ENCODE data around the gene TMEM18.

The TMEM18 gene

DNA sequence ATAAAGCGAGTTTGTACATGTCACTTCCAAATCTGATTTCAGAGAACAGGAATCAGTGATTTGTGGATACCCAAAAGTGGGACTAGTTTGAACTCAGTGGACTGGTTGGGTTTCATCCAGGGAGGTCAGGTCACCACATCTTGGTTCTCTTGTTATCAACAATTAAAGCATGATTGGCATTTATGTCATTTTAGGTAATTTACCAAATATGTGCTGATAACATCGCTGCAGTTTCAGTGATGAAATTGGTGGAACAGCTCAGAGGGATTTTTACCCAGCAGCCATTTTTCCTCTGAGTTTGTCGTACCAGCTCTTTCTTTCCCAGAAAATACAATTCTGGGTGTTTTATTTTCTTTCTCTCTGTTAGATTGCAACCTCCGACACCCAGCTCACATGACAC lies 33.4 kb downstream of the TMEM18 start:
- DNase-seq (ENCODE audit: low read depth, low spot score): no peak
- Histone ChIP-seq H3K4me1 (ENCODE audit: control insufficient read depth, insufficient read depth, low read length) (no peaks in the 10 kb centered on the region), H3K36me3 (ENCODE audit: control insufficient read depth, insufficient read depth, low read length) (no peaks in the 10 kb centered on the region), H3K27ac (ENCODE audit: low read length) (no peak overlapping the region), H3K27me3 (ENCODE audit: control insufficient read depth, insufficient read depth, low read length) (no peaks in the 10 kb centered on the region), H3K4me3 (ENCODE audit: low read length) (no peak overlapping the region), H3K9me3 (ENCODE audit: control insufficient read depth, insufficient read depth, low read length) (no peaks in the 10 kb centered on the region)
- WGBS (ENCODE audit: insufficient coverage, insufficient read length): no CpG with 5 or more reads among the region's 4 CpGs

DNA sequence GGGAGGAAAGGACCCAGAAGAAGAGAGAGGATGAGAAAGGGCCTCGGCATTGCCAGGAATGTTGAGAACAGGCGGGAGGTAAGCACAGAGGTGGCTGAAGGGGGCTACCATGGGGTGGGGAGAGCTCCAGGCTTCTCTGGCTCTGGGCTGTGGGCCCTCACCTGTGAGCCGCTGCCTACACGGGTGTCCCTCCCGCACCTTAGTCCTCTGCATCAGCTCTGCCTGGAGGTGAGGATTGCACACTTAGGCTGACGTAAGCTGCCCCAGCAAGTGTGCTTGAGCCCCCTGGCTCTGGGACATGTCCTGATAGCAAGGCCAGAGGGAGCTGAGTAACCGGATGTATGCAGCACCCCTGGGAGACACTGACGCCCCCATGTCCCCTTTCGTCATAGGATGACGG lies 33.9 kb downstream of the TMEM18 start:
- Histone ChIP-seq H3K36me3 (ENCODE audit: control insufficient read depth, insufficient read depth, low read length) (no peaks in the 10 kb centered on the region), H3K27me3 (ENCODE audit: control insufficient read depth, insufficient read depth, low read length) (no peaks in the 10 kb centered on the region), H3K27ac (ENCODE audit: low read length) (no peak overlapping the region), H3K4me3 (ENCODE audit: low read length) (no peak overlapping the region), H3K4me1 (ENCODE audit: control insufficient read depth, insufficient read depth, low read length) (no peaks in the 10 kb centered on the region), H3K9me3 (ENCODE audit: control insufficient read depth, insufficient read depth, low read length) (no peaks in the 10 kb centered on the region)
- DNase-seq (ENCODE audit: low read depth, low spot score): no peak
- no CpG with 5 or more reads among the region's 10 CpGs for WGBS (ENCODE audit: insufficient coverage, insufficient read length)

DNA sequence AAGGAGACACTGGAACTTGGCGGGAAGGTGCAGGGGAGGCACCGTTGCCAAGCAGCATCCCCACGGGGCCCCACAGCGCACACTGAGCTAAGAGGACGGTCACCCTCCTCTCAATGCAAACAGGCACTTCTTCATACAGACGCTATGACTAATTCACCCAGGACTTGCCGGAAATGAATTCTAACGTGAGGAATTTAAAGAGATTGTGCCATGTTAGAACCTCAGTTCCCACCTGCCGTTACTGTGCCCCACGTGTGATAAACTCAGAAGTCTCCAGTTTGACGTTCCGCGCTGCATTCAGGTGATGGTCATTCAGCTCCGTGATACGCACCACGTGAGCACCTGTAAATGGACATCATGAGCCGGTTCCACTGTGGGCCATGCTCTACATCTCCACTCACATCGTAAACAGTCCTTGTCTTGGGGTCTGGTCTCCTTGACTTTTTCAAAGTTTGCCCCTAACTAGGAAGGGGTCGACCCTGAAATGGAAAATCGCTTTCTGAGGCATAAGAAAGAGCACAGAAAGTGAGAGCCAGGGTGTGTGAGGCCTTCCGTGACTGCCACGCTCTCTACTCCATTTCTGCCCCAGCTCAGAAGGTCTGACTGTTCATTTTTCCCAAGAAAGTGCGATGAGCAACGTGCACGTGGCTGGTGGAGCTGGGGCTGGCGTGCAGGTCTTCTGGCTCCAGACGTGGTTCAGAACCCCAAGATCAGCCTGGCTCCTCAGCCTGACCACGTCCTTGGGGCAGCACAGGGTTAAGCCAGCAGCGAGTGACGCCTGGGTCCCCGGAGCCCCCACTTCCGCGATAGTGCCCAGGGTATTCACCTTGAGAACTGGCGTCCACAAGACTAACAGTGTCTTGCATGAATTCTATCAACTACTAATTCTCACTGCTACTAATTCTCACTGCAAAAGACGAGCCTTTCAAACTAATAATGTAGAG lies 35.1 kb downstream of the TMEM18 start:
- Histone ChIP-seq H3K9me3 (ENCODE audit: control insufficient read depth, insufficient read depth, low read length) (no peaks in the 10 kb centered on the region), H3K4me3 (ENCODE audit: low read length) (no peak overlapping the region), H3K4me1 (ENCODE audit: control insufficient read depth, insufficient read depth, low read length) (no peaks in the 10 kb centered on the region), H3K36me3 (ENCODE audit: control insufficient read depth, insufficient read depth, low read length) (no peaks in the 10 kb centered on the region), H3K27me3 (ENCODE audit: control insufficient read depth, insufficient read depth, low read length) (no peaks in the 10 kb centered on the region), H3K27ac (ENCODE audit: low read length) (no peak overlapping the region)
- no peak for DNase-seq (ENCODE audit: low read depth, low spot score)
- WGBS (ENCODE audit: insufficient coverage, insufficient read length): no CpG with 5 or more reads among the region's 35 CpGs

DNA sequence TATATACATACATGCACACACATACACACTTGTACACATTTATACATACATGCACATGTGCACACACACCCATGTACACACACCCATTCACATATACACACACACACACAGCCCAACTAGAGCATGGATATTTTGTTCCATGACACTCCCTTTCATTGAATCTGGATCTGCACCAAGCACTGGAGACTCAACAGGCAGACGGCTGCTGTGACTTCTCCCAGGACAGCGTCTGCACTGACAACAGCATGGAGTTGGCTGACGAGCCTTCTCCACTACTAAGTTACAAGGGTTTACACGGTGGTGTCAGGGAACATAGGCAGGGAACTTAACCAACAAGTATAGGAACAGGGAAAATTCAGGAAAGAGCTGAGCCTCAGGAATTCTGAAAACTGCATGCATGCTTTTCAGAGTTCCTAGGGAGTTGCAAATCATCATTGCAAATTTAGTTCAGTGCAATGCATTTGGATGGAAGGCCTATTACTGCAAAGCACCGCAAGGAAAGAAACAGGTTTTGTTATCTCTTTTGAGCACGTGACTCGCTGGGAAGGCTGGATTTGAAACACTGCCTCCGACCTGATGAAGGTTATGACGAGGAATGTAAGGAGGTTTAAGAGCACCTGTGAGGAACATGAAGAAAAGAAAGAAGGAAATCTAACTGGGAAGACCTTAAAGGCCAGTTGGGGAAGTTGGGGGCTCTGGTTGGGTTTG lies 35.9 kb downstream of the TMEM18 start:
- Histone ChIP-seq H3K27ac (ENCODE audit: low read length) (no peak overlapping the region), H3K4me3 (ENCODE audit: low read length) (no peak overlapping the region), H3K27me3 (ENCODE audit: control insufficient read depth, insufficient read depth, low read length) (no peaks in the 10 kb centered on the region; the same call in 1 of the 2 replicates), H3K4me1 (ENCODE audit: control insufficient read depth, insufficient read depth, low read length) (no peaks in the 10 kb centered on the region), H3K9me3 (ENCODE audit: control insufficient read depth, insufficient read depth, low read length) (no peaks in the 10 kb centered on the region), H3K36me3 (ENCODE audit: control insufficient read depth, insufficient read depth, low read length) (no peaks in the 10 kb centered on the region; the same call in 1 of the 2 replicates)
- WGBS (ENCODE audit: insufficient coverage, insufficient read length): no CpG with 5 or more reads among the region's 9 CpGs
- DNase-seq (ENCODE audit: low read depth, low spot score): no peak

DNA sequence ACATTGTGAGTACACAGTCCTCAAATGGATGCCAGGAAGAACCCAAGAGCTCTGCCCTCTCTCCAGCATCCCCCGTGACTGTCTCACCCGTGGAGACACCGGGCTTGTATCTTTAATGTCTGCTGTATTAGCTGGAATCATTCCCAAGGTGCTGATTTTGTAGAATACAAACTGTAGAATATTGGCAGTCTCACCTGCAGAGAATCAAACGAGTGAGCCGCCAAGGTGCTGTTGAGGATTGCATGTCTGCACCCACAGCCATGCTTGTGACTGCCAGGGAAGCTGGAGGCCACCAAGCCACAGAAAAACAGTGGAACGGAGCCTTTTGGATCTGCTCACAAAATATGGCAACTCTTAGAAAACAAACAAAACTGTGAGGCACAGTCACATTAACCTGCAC lies 37.5 kb downstream of the TMEM18 start:
- DNase-seq (ENCODE audit: low read depth, low spot score): no peak
- Histone ChIP-seq H3K27ac (ENCODE audit: low read length) (no peak overlapping the region), H3K27me3 (ENCODE audit: control insufficient read depth, insufficient read depth, low read length) (no peaks in the 10 kb centered on the region; the same call in 1 of the 2 replicates), H3K4me1 (ENCODE audit: control insufficient read depth, insufficient read depth, low read length) (peaks cover 1% of the 10 kb centered on the region; the same call in 1 of the 2 replicates), H3K36me3 (ENCODE audit: control insufficient read depth, insufficient read depth, low read length) (no peaks in the 10 kb centered on the region; the same call in 1 of the 2 replicates), H3K9me3 (ENCODE audit: control insufficient read depth, insufficient read depth, low read length) (no peaks in the 10 kb centered on the region), H3K4me3 (ENCODE audit: low read length) (no peak overlapping the region)
- WGBS (ENCODE audit: insufficient coverage, insufficient read length): no CpG with 5 or more reads among the region's 6 CpGs

DNA sequence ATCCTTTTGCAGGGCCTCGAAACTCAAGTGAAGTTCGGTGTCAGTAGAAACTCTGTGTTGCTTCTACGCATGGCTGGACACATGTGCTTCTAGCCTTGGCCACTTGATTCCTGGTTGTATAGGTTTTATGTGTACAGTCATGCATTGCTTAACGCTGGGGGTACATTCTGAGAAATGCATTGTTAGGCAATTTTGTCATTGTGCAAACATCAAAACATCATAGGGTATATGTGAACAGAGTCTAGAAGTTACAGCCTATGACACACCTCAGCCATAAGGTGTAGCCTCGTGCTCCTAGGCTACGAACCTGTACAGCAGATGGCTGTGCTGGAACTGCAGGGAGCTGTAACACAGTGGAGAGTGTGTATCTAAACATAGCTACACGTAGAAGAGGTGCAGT lies 39.4 kb downstream of the TMEM18 start:
- WGBS (ENCODE audit: insufficient coverage, insufficient read length): no CpG with 5 or more reads among the region's 7 CpGs
- no peak overlapping the region for H3K4me3 ChIP-seq (ENCODE audit: low read length)

DNA sequence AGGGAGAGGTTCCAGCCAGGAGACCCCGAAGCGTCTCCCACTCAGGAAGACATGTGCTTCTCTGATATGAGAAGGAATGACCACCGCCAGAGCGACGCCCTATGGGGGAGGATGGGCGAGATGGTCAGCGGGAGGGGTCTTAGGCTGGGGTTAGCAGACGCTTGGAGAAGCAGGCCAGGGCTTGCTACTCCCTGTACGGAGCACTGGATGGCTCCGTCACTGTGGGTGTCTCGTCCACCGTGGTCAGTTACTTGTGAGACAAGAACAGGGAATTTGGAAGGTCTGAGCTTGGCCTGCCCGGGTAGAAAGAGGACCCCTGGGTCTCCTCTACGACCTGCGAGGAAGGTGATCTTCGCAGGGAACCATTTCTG lies 39.8 kb downstream of the TMEM18 start:
- no peaks in the 10 kb centered on the region for H3K9me3 ChIP-seq (ENCODE audit: control insufficient read depth, insufficient read depth, low read length)
- no peaks in the 10 kb centered on the region; the same call in 1 of the 2 replicates for H3K27me3 ChIP-seq (ENCODE audit: control insufficient read depth, insufficient read depth, low read length)
- H3K36me3 ChIP-seq (ENCODE audit: control insufficient read depth, insufficient read depth, low read length): no peaks in the 10 kb centered on the region; the same call in 1 of the 2 replicates
- no peak overlapping the region for H3K4me3 ChIP-seq (ENCODE audit: low read length)
- H3K4me1 ChIP-seq (ENCODE audit: control insufficient read depth, insufficient read depth, low read length): peaks cover 1% of the 10 kb centered on the region; the same call in 1 of the 2 replicates
- WGBS (ENCODE audit: insufficient coverage, insufficient read length): no CpG with 5 or more reads among the region's 16 CpGs
- no peak overlapping the region for H3K27ac ChIP-seq (ENCODE audit: low read length)
- no peak for DNase-seq (ENCODE audit: low read depth, low spot score)

More for the DNA sequence above, 39.4 kb downstream of the TMEM18 start:
- Histone ChIP-seq H3K27me3 (ENCODE audit: control insufficient read depth, insufficient read depth, low read length) (no peaks in the 10 kb centered on the region; the same call in 1 of the 2 replicates), H3K36me3 (ENCODE audit: control insufficient read depth, insufficient read depth, low read length) (no peaks in the 10 kb centered on the region; the same call in 1 of the 2 replicates), H3K27ac (ENCODE audit: low read length) (no peak overlapping the region), H3K4me1 (ENCODE audit: control insufficient read depth, insufficient read depth, low read length) (peaks cover 1% of the 10 kb centered on the region; the same call in 1 of the 2 replicates), H3K9me3 (ENCODE audit: control insufficient read depth, insufficient read depth, low read length) (no peaks in the 10 kb centered on the region)
- no peak for DNase-seq (ENCODE audit: low read depth, low spot score)

DNA sequence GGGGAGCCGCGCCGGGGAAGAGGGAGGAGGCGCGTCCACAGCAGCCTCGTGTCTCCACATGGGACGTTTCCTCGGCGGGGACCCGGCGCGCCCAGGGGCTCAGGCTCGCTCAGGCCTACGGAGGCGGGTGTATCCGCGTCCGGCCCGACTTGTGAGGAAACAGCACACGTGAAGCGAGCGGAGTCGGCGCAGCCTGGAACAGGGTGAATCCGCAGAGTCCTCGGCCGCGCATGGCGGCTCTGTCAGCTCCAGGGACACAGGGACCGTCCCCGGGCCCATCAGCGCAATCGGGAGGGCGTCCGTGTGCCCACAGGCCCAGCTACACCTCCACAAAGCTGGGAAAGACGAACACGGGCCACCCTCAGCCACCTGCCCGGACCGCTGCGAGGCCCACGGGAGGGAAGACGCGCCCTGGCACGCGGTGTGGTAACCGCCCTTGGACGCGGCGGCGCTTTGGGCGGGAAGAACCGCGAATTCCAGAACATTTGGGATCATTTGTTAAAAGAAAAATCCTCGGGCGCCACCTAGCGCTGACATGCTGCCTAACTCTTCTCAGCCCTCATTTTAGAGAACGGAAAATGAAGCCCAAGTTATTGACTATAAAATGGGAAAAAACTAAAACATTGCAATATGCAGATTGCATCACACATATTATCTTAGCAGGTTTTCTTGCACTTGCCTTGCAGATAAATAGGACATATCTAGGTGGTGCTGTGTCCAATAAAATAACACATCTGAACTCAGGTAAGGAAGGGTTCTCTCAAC lies 40.4 kb downstream of the TMEM18 start:
- WGBS (ENCODE audit: insufficient coverage, insufficient read length): no CpG with 5 or more reads among the region's 57 CpGs
- Histone ChIP-seq H3K4me3 (ENCODE audit: low read length) (0 out of 2 replicates have a peak overlapping the region, but pooled peaks have one; percentile 0), H3K36me3 (ENCODE audit: control insufficient read depth, insufficient read depth, low read length) (no peaks in the 10 kb centered on the region; the same call in 1 of the 2 replicates), H3K4me1 (ENCODE audit: control insufficient read depth, insufficient read depth, low read length) (peaks cover 1% of the 10 kb centered on the region; the same call in 1 of the 2 replicates), H3K27ac (ENCODE audit: low read length) (no peak overlapping the region), H3K9me3 (ENCODE audit: control insufficient read depth, insufficient read depth, low read length) (no peaks in the 10 kb centered on the region), H3K27me3 (ENCODE audit: control insufficient read depth, insufficient read depth, low read length) (no peaks in the 10 kb centered on the region; the same call in 1 of the 2 replicates)
- peak; percentile 52 for DNase-seq (ENCODE audit: low read depth, low spot score)

DNA sequence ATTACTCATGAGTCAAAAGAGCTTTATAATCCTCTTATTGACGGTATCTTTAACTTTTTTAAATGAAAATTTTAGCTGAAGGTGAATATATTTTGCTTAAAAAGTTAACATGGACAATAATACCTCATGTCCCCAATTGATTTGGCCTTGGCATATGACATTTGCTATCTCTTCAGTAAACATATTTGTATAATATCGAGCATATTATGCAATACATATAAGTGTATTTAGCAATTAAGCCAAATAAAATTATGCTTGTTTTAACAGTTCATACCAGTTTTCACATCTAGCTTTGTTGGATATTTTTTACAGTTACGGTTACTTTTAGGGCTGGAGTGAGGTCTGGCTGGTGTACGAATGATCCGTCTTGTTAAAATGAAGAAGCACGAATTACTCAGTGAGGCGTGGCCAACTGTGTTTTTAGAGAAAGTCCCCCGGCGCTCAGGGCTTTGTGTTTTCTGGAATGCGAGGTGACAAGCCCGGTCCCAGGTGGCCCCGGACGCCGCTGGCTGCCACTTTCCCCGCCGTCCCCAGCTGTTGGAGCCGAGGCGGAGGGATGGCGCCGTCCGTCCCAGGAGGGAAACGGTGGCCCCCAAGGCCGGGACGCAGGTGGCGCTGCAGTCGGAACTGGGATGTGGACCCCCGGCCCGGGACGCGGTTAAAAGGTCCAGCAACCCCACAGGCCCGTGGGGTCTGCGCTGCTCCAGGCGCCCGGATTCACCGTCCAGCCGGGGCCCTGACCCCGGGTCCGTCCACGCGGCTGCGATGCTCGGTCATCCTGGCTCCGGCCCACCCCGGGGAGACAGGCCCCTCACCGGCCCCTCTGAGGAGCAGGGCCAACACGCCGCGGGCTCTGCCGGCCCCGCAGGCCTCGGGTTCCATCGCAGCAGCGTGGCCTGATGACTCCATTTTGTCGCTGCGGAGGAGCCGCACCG lies 41.3 kb downstream of the TMEM18 start:
- H3K27ac ChIP-seq (ENCODE audit: low read length): no peak overlapping the region

More for the DNA sequence above, 41.3 kb downstream of the TMEM18 start:
- no peaks in the 10 kb centered on the region for H3K9me3 ChIP-seq (ENCODE audit: control insufficient read depth, insufficient read depth, low read length)
- no CpG with 5 or more reads among the region's 57 CpGs for WGBS (ENCODE audit: insufficient coverage, insufficient read length)
- no peaks in the 10 kb centered on the region; the same call in 1 of the 2 replicates for H3K27me3 ChIP-seq (ENCODE audit: control insufficient read depth, insufficient read depth, low read length)
- H3K4me3 ChIP-seq (ENCODE audit: low read length): no peak overlapping the region
- H3K36me3 ChIP-seq (ENCODE audit: control insufficient read depth, insufficient read depth, low read length): no peaks in the 10 kb centered on the region; the same call in 1 of the 2 replicates
- DNase-seq (ENCODE audit: low read depth, low spot score): no peak
- peaks cover 1% of the 10 kb centered on the region; the same call in 1 of the 2 replicates for H3K4me1 ChIP-seq (ENCODE audit: control insufficient read depth, insufficient read depth, low read length)

Data from iPS DF 6.9 (cell line).